Activated T-helper 1 cell treated with Interleukin-2 at 50 U/mL for 16 hours (primary cell): ENCODE measurements around the gene SORT1.
"Not testable (repeated sequence)": the region's sequence is repeated elsewhere in the genome, so short reads cannot be mapped to it uniquely, and the experiment has no call there.

ENCODE experiments used
- DNase-seq: peaks from one replicate; pipeline ENCODE4 v3.0.0-alpha.2; 2020; ENCODE audit warnings: low read depth

Gene SORT1

GRCh38 chr1:109379907-109380306 is 17.8 kb downstream of the SORT1 start:
- no peak for DNase-seq

GRCh38 chr1:109379422-109379821 is 18.3 kb downstream of the SORT1 start:
- DNase-seq: no peak

DNA sequence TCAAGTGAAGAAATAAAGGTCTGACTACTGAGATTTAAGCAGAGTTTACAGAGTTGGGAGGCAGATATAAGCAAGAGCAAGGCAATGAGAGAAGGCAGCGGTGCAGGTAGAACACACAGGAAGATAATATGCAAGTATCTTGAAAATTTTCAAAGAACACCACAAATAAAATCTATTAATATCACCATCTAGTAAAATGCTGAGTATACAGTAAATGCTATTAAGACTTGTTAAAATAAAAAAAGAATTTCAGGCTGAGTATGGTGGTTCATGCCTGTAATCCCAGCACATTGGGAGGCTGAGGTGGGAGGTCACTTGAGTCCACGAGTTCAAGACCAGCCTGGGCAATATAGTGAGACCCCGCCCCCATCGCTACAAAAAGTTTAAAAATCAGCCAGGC is 20.0 kb downstream of the SORT1 start:
- no peak for DNase-seq

- DNase-seq: not testable (repeated sequence)
Measured at GRCh38 chr1:109373696-109374095, 24.0 kb downstream of the SORT1 start.

DNA sequence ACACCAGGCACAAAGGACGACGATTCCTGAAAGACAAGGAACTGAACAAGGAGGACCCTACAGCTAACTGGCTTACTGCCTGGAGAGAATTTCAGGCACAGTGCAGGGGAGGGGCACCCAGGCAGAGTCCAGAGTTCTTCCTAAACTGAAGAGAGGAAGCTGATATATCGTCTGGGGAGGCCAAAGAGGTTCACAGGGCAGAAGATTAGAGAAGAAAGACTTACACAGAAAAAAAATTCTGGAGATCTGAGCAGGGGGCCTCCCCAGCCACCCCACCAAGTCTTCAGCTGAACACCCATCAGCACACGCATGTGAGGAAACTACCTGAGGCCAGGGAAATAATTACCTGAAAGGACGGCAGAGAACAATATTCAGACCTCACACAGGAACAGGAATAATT is 24.6 kb downstream of the SORT1 start:
- DNase-seq: no peak

DNA sequence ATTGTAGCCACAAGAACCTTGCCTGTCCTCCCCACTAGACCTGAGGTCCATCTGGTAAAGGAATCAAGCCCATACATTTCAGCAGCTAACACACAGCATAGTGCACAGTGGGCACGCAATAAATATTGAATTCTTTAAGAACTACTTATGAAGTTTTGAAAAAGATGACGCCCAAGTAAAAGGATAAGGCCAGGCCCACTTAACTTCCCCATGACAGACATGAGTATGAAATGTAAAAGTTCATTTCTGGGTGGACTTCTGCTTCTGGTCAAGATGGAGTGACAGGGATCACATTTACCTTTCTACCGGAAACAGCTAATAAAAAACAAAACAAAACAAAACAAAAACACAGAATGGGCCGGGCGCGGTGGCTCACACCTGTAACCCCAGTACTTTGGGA is 25.4 kb downstream of the SORT1 start:
- no peak for DNase-seq

GRCh38 chr1:109371341-109371739 is 26.4 kb downstream of the SORT1 start:
- DNase-seq: no peak

GRCh38 chr1:109370712-109371340 is 26.9 kb downstream of the SORT1 start:
- DNase-seq: no peak

- DNase-seq: no peak
Measured at GRCh38 chr1:109369167-109369746, 28.5 kb downstream of the SORT1 start.

DNA sequence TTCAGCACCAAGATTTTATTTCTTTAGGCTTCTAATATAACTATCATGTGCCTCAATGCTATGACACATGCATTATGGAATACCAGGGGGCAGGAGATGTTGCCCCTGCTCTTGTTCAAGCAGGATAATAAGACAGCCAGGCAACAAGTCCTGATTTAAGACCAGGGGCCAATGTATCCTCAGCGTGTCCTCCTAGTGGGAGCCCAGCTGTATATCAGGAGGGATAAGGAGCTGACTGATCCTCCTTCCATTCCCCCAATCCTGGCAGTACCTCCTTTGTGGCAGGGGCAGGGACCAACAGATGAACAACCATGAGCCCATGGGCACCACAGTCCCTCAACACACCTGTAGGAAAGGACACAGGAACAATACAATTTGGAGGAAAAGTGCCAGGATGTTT is 29.3 kb downstream of the SORT1 start:
- no peak for DNase-seq

- no peak for DNase-seq
Measured at GRCh38 chr1:109367626-109368025, 30.1 kb downstream of the SORT1 start.

DNA sequence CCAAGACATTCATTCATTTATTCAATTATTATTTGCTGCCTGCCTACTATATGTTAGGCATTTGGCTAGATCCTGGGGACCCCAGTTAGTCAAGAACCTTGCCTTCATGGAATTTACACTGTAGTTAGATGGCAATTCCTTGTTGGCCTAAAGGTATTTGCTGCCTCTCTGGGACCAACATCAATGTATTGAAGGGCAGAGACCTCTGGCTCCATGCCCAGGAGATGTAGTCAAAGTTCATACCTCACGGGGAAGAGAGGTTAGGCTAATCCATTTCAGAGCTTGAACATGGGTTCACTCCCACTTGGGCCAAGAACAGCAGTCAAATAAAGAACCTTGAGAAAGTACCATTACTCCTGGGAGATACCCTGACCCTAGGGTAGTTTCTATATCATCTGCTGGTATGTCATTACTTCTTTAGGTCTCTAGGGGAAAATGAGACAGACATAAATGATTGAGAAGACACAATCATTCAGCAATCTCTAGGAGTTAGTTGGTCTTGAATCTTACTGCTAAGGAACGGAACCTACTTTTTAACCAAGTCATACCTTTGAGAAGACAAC is 32.0 kb downstream of the SORT1 start:
- no peak for DNase-seq

DNA sequence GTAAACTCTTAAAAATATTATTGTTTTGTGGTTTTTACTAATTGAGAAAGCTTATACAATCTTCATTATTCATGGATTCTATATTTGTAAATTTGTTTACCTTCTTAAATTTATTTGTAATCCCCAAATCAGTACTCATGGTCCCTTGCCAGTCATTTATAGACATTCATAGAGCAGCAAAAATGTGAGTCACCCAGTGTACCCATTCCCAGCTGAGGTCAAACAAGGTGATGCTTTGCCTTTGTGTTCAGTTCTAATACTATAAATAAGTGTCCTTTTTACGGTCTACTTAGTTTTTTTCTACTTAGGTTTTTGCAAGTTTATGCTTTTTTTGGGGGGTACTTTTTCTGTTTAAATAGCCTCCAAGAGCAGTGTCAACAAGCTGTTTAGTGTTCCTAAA is 36.1 kb downstream of the SORT1 start:
- no peak for DNase-seq

DNA sequence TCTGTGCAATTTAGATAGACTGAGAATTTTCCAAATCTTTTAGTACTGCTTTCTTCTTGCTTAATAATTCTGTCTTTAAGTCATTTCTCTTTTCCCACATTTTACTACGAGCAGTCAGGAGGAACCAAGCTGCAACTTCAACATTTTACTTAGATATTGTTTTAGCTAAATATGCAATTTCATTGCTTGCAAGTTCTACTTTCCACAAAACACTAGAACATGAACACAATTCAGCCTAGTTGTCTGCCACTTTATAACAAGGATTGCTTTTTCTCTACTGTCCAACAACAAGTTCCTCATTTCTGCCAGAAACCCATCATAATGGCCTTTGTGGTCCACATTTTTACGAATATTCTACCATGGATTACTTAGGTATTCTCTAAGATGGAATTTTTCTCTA is 36.6 kb downstream of the SORT1 start:
- no peak for DNase-seq

- DNase-seq: no peak
Measured at GRCh38 chr1:109357616-109358015, 40.1 kb downstream of the SORT1 start.

DNA sequence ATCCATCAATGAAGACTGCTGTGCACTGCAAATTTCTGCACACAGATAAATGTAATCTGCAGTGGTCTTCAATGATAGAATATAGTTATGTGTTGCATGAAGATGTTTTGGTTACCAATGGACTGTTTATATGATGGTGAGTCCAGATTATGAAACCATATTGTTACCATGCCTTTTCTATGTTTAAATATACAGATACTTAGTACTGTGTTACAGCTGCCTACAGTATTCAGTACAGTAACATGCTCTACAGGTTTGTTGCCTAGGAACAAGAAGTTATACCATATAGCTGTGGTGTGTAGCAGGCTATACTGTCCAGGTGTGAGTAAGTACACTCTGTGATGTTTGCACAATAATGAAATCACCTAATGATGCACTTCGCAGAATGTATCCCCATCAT is 40.8 kb downstream of the SORT1 start:
- DNase-seq: no peak

GRCh38 chr1:109356505-109356904 is 41.2 kb downstream of the SORT1 start:
- no peak for DNase-seq

GRCh38 chr1:109354929-109355328 is 42.8 kb downstream of the SORT1 start:
- no peak for DNase-seq

DNA sequence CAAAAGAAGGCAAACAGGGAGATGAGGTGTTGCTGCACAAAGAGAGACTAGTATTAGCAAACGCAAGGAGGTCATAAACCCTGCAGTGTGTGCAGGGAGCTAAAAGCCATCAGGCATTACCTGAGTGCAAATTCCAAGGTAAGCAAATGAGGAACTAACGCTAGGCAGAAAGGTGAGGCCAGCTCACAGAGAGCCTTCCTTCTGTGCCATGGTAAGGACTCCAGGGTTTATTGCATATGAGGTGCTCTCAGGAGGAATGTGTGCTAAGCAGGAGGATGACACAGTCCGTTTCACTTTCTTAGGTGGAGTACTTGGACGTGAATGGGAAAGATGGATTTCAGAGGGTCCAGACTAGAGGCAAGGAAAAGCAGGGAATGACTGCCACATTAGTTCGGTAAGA is 46.3 kb downstream of the SORT1 start:
- DNase-seq: no peak

GRCh38 chr1:109350655-109351054 is 47.1 kb downstream of the SORT1 start:
- no peak for DNase-seq

DNA sequence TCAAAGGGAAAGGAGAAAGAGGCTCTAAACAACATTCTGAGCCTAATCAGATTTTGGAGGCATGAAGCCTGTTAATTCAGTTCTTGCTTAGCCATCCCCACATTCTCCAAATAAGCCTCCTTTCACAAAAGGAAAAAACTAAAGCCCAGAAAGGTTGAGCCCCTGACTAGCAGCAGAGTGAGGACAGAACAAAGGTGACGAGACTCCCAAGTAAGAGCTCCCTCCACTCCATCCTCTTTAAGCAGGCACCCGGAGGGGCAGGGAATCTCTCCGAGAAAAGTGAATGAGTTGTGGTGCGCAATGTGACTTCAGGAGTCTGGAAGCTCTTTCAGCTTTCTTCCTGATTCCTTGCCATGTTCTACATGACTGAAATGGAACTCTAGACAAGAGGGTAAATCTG is 47.5 kb downstream of the SORT1 start:
- DNase-seq: no peak

DNA sequence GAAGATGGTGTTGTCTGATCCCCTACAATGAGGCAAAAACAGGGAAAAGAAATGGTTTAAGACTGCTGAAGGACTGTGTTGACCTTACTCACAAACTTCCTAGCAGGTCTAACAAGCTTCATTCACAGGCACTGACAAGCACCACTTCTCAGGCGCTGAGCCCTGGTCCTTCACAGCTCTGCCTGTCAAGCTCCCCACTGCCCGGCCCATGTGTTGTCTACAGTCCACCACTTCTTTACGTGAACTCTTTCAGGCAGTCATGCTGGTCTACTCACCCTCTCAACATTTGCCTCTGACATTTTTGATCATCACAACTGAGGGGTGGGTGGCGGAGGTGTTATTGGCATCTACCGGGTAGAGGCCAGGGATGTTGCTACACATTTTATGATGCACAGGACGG is 50.2 kb downstream of the SORT1 start:
- no peak for DNase-seq

GRCh38 chr1:109341944-109342930 is 55.5 kb downstream of the SORT1 start:
- DNase-seq: no peak
